GF-D8 (cell line): Measurements from ENCODE around the gene RIPPLY1.
"Not testable (repeated sequence)": the region's sequence is repeated elsewhere in the genome, so short reads cannot be mapped to it uniquely, and the experiment has no call there.

Experiments used
- DNase-seq: peaks from one replicate; lab custom pipeline; 2025; lab: John Stamatoyannopoulos, UW

RIPPLY1 gene

DNA sequence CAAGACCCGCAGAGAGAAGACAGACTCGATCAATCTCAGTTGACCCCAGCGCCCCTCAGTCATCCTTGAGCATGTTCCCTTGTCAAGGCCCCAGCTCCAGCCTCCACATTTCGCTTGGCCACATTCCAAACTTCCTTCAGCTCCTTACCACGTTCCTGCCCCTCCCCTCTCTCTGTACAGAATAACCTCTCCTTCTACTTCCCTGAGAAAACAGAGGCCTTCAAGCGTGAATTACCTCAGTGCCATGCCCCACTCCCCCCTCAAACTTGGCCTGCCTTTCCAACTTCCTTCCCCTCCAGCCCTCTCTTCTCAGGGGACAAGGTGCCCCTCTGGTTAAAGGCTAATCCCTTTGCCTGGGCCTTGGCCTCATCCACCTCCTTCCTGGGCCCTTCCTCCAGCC is 3.2 kb upstream of the RIPPLY1 start:
- no peak for DNase-seq

DNA sequence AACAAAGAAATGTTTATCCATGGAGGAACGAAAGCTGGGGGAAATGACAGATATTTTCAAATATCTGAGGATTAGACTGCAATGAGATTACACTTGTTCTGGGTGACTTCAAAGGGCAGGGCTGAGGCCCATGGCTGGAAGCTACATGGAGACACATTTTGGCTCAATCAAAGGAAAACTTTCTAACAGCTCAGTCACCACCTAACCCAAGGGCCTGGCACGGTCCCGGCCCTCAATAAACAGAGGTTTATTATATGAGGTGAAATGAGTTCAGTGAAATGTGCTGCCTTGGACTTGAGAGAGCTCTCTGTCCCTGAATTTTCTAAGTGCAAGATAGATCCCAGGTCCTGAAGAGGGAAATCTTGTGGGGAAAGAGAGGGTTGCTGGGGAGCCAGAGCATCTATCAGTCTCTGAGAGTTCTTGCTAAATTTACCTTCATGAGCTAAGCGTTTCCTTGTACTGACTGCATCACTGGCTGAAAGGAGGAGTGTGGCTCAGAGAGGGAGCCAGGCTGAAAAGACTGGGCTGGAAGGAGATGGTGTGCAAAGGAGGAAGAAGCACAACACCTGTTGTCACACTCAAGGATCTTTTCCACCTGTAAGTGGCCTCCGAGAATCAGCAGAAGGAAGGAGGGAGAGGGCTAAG is 2.0 kb upstream of the RIPPLY1 start:
- no peak for DNase-seq

DNA sequence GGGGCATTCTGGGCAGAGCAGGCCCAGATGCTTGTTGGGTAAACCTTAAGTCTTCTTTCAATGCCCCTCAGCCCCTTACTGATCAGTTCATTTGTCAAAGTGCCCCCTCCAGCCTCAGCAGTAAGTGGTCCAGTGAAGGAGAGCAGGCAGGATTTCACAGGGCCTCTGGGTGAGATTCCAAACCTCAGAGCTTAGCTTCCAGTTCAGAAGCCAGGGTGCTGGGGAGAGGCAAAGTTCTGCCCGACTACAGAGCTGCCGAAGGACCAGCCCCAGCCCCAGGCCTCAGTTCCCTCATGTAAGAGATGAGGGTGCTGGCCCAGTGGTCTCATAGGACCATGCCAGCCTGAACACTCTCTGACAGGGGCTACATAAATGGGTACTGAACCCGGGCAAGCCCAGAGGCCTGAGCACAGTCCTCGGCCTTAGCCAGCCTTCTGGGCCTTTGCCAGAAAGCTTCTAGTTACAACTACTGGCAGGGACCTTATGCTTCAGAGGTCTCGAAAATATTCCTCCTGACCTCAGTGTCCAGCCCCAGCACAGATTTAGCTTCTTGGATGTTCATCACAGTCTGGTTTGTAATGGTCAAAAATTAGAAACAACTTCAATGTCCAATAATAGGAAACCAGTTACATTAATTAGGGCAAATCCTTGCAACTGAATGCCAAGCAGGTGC is 851 bp upstream of the RIPPLY1 start:
- DNase-seq: no peak

DNA sequence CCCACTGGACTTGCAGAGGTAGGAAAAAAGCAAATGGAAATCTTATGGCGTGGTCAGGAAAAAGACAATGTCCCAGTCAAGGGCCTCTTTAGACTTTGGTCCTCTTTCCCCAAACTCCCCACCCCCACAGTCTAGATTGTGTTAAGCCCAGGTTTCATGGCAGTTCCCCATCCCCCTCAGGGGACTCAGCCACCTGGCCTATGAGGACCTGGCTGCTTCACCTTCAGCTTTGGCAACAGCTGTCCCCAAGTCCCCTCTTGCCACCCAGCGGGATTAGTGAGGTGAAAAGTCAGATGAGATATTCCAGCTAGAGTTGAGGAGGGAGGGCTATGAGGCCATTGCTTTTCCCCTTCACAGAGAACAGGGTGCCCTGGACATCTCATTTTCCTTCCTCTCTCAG is 457 bp downstream of the RIPPLY1 start:
- no peak for DNase-seq

DNA sequence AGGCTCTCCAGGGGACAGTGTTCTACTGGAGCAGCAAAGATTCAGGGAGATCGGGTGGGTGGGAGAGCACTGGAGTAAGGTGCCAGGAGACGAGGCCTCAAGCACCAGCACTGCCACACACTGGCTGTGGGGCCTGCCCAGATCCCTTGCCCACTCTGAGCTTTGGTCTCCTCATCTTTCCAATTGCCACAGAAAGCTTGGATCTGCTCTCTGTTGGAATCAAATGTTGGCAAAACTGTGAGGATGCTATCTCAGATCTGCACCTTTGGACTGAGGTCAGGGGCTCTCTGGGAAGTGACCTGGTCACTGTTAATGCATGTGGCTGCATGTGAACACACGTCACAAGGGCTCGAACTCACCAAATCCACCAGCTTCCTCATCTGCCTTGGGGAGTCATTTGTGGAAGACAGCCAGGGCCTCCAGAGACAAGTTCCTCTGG is 1.3 kb downstream of the RIPPLY1 start:
- DNase-seq: no peak

DNA sequence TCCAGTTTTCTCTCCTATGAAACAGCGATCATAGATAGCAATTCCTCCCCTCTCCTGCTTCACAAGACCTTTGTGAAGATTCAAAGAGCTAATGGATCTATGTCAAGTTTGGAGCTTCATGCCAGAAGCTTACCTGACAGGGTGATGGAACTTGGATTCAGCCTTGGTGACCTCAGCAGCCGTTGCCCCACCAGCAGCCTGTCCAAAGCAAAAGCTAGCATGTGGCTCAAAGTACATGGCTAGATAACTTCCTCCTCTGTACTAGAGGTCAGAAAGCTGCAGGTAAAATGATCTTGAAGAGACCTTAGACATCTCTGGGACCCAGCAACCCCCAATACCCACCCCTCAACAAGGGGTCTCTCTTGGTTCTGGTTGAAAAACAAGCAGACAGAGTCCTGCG is 1.8 kb downstream of the RIPPLY1 start:
- no peak for DNase-seq

DNA sequence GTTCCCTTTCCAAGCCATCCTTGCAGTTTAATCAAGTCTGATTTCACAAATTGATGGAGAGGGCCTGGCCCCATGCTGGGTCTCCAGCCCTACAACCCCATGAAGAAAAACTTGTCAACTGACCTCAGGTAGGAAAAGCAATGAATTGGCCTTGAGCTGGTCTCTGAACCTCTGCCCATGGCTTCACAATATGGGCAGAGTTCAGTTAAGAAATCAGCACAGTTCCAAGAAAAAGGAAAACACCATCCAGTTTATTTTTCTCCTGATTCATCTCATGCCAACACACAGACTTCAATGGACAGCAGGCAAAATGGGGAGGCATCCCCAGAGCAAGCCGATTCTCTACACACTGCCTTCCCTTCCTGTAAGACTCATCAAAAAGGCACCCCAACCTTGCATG is 3.3 kb downstream of the RIPPLY1 start:
- DNase-seq: no peak

DNA sequence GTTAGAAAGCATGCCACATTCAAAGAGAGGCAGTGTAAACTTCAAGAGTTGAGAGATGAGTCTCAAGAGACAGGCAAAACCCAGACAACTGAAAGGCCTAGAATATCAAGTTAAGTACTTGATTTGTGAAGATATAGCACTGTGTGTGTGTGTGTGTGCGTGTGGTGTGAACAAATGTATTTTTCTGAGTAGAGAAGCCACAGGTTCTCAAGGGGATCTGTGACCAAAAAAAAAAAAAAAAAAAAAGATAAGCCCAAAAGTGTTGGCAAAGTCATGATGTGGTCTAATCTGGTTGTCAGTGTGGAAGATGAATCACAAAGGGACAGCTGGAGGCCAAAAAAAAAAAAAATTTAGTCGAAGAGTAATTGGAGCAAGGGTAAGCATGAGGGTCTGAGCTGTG is 3.9 kb downstream of the RIPPLY1 start:
- DNase-seq: no peak

DNA sequence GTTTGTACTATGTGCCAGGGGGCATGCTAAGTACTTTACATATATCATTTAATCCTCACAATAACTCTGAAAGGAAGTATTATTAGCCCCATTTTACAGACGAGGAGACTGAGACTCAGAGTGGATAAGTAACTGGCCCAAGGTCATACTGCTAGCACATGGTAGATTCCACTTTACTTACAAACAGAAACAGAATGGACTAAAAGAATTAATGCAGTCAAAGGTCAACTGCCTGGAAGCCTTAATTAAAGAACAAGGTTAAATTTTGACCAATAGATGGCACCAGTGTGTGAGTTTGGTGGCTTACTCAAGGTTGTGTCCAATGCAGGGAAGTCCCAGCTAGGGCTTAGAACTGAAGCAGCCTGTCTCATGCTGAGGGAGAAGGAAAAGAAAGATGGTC is 4.7 kb downstream of the RIPPLY1 start:
- DNase-seq: no peak

DNA sequence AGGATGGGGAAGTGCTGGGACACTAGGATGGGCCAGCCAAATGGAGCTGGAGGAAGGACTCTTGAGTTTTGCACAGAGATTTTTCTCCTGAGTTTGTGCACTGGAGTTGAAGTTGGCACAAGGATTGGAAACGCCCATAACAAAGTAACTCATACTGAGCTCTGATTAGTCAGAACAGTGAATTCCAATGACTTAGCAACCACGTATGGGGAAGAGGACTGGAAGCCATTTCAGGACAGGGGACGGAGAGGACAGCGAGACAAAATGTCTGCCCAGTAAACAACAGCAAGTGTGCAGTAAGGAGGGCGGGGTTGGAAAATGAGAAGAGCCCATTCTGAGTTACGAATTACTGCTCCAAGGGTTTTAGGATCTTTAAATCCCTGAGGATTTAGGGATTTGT is 5.9 kb downstream of the RIPPLY1 start:
- no peak for DNase-seq

DNA sequence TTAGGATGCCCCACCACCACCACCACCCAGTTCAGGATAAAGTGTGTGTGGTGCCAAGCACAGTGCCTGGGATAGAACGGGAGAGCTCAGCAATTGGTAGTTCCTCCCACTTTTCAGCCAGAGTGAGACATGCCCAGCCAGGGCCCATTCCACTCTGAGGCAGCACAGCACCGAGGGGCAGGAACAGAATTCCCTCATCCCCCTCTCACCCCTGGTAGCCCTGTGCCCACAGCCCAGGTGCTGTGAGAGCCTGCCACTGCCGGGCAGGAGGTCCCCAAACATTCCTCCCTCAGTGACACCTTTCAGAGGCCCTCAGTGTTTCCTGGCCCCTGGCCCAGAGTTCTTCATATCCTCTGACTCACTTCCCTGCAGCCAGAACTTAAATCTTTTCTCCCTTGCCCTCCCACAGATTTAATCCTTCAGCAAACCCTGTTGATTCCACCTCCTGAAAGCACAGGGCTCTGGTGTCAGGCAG is 8.1 kb downstream of the RIPPLY1 start:
- DNase-seq: no peak

DNA sequence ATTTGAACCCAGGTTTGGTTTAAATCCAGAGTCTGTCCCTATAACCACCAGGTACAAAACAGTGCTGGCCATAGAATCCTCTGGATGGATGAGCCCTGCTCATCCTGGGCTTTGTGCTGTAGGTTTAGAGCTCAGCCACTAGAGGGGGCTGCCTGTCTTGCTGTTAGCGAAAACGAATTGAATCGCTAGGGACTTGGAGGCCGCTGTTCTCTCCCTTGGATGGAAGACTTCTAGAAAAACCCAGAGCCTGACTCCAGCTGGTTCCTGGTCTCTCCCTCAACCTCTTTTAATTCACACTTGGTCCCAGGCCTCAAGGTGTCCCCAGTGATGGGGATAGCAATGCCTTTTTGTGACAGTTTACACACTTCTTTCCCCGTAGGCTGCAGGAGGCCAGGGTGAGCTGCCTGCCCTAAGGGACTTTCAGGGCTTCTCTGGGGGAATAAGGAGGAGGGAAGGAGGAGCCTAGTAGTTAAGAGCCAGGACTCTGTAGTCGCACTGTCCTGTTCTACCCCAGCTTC is 8.7 kb downstream of the RIPPLY1 start:
- DNase-seq: no peak

DNA sequence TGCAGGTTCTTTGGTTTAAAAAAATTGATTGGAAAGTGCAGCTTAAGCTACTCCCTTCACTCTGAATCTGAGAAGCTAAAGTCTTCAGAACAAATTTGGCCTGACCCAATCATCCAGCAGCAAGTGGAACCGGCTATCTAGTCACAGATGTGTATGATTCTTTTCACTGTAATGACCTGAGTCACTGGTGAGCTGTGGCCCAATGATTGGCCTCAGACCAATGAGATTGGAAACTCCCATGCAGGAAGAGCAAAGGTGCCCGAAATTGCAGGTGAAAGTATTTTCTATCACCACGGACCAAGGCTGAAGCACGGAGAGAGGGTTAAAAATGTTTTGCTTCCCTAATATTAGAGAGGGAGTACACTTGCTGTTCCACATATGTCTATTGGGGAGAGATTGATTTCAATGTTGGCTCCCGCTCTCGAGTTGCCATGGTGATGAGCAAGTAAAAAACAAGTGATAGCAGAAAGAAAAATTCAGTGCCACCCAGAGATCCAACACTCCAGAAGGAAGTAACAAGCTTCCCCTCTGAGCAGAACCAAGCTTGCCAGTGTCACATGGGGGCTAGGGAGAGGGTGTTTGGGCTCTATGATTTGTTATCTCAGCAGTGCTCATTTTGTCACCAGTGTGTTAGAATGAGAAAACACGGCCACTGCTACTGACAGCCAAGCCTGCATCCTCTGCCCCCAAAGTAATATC is 11.2 kb downstream of the RIPPLY1 start:
- DNase-seq: no peak

DNA sequence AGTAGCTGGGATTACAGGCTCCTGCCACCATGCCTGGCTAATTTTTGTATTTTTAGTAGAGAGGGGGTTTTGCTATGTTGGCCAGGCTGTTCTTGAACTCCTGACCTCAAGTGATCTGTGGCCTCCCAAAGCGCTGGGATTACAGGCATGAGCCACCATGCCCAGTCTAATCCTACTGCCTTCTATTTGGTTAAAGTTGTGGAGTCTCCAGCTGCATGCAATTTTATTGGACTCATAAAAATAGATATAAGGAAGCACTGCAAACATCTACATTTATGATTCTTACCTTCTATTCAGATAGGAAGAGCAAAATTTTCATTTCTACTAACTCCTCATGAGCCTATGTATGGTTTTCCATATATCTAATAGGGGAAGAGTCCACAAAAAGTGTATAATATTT is 13.7 kb downstream of the RIPPLY1 start:
- DNase-seq: no peak

DNA sequence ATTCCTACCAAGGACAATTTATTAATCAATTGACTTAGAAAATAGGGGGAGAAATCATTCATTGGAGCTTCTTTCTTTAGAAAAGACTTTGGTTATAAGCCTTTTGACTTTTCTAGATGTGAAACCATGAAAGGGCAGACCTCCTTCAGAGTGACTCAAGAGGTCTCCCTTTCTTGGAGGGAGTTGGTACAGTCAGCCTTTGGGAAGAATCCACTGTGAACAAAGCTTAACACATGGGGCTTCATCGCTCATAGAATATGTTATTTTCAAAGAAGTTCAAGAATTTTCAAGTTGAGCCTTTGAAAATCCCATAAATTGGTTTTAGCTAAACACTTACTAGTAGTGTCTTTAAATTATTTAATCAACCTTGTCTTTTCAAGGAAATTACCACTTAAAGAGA is 28.0 kb downstream of the RIPPLY1 start:
- no peak for DNase-seq

DNA sequence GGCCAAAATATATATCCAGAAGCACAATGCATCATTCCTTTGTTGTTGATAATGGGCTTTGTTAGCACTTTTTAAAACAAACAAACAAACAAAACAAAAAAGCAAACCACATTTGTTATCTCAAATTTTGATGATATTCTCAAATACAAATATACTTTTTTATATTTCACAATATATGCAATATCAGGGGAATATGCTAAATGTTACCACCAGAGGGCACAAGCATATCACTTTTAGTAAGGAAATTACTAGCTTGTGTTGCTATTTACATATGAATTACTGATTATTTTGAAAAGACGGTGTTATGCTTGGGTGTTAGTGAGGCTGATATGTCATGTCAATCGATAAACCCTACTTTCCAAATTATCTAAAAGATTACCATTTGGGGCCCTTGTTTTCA is 29.1 kb downstream of the RIPPLY1 start:
- no peak for DNase-seq

DNA sequence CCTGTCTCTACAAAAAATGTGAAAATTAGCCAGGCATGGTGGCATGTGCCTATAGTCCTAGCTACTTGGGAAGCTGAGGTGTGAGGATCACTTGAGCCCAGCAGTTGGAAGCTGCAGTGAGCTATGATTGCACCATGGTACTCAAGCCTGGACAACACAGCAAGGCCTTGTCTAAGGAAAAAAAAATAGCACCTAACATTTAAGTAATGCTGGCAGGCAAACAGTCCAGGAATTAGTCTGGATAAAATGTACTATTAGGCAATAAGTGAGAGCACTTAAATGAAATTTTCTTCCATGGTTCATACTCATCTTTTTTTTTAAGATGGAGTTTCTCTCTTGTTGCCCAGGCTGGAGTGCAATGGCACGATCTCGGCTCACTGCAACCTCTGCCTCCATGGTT is 30.3 kb downstream of the RIPPLY1 start:
- DNase-seq: not testable (repeated sequence)

DNA sequence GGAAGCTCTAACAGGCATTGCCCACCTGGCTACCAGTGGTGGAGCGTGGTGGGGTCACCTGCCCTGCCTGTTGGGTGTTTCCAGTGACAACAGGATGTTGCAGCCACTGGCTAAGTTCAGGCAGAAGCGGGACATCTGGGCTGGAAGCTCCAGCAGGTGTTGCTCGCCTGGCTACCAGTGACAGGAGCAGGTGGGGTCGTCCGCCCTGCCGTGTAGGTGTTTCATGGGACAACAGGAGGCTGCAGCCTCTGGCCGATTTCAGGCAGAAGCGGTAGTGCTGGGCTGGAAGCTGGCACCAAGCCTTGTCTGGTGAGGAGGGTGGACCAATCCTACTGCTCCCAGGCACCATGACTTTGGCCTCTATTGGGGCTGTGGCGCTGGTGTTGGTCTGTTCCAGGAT is 39.4 kb downstream of the RIPPLY1 start:
- DNase-seq: no peak

DNA sequence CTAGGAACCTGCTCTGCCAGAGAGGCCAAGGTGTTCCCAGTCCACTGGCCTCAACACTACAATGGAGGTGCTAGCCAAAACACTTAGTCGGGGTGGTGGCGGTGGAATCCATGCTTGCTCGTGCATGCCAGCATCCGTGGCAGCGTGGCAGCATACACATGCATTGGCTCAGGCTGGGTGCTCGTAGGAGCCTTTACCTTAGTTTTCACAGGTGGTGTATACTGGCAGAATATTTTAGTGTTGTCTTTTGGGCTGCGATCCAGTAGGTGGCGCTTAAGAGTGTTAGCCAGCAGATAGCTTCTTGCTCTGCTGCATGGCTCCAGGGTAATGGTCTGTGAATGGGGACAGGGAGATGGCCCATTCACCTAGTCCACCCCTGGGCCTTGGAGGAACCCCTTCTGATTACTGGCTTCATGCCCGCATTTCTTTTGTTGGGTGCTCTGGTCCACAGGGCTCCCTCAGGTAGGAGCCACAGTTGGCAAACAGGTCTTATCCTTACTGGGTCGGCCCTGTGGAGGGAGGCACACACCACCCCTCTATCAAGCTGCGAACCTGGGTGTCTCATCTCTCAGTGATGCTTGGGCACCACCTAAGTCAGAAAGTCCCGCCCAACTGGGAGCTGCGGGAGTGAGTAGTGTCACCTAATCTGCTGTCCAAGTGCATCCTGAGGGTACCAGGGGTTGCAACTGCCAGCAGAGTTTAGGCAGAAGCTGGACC is 40.0 kb downstream of the RIPPLY1 start:
- DNase-seq: no peak
